GM21576 (cell line): ENCODE results near the gene PITPNC1.

Experiments used
- ATAC-seq: cut with Tn5 transposase; IDR thresholded peaks from one replicate; pipeline ENCODE4 v1.9.1; 2021; ENCODE audit warnings: mild to moderate bottlenecking, moderate library complexity; ENCODE audit not compliant: unreplicated experiment

PITPNC1 gene

GRCh38 chr17:67528751-67529436, 151.8 kb downstream of the PITPNC1 start:
- ATAC-seq, result no peak

- peak; percentile 62 for ATAC-seq
Measured at GRCh38 chr17:67531291-67531690, 154.2 kb downstream of the PITPNC1 start.

GRCh38 chr17:67532326-67532871, 155.3 kb downstream of the PITPNC1 start:
- no peak for ATAC-seq

GRCh38 chr17:67534941-67535340, 157.9 kb downstream of the PITPNC1 start:
- no peak for ATAC-seq

- no peak for ATAC-seq
Measured at GRCh38 chr17:67542219-67543114, 165.4 kb downstream of the PITPNC1 start.

GRCh38 chr17:67544364-67544955, 167.4 kb downstream of the PITPNC1 start:
- no peak for ATAC-seq

GRCh38 chr17:67546578-67547527, 169.8 kb downstream of the PITPNC1 start:
- ATAC-seq, result peak; percentile 88

GRCh38 chr17:67548693-67549092, 171.6 kb downstream of the PITPNC1 start:
- ATAC-seq, result no peak

- ATAC-seq, result no peak
Measured at GRCh38 chr17:67549820-67550219, 172.7 kb downstream of the PITPNC1 start.

GRCh38 chr17:67554634-67555033, 177.6 kb downstream of the PITPNC1 start:
- ATAC-seq, result no peak

GRCh38 chr17:67555855-67556254, 178.8 kb downstream of the PITPNC1 start:
- no peak for ATAC-seq

GRCh38 chr17:67557052-67557845, 180.2 kb downstream of the PITPNC1 start:
- ATAC-seq, result no peak

- ATAC-seq, result no peak
Measured at GRCh38 chr17:67557921-67558320, 180.8 kb downstream of the PITPNC1 start.

GRCh38 chr17:67558740-67559380, 181.8 kb downstream of the PITPNC1 start:
- ATAC-seq, result no peak

GRCh38 chr17:67559381-67559966, 182.4 kb downstream of the PITPNC1 start:
- ATAC-seq, result no peak

GRCh38 chr17:67562005-67562404, 184.9 kb downstream of the PITPNC1 start:
- no peak for ATAC-seq

- ATAC-seq, result no peak
Measured at GRCh38 chr17:67563692-67564228, 186.7 kb downstream of the PITPNC1 start.

- no peak for ATAC-seq
Measured at GRCh38 chr17:67565068-67565467, 188.0 kb downstream of the PITPNC1 start.
